Stimulated activated CD8-positive, alpha-beta memory T cell treated with anti-CD3 and anti-CD28 coated beads, Interleukin-15, amount 100 ng/mL, for 24 hours (primary cell): ENCODE data around the gene ATG3.
A peak's percentile ranks its signal among the peaks of the same experiment; 100 is the strongest.
"Not testable (repeated sequence)": the region's sequence is repeated elsewhere in the genome, so short reads cannot be mapped to it uniquely, and the experiment has no call there.

Experiments used
- DNase-seq: peaks from one replicate; pipeline ENCODE4 v3.0.0-alpha.2; 2020; ENCODE audit warnings: low read depth

Gene ATG3

GRCh38 chr3:112560721-112561483, 860 bp downstream of the ATG3 start:
- peak; percentile 60 for DNase-seq

- DNase-seq, result no peak
These were observed 1.5 kb downstream of the ATG3 start for GRCh38 chr3:112560307-112560706.

- DNase-seq, result no peak
These were observed 3.8 kb downstream of the ATG3 start for GRCh38 chr3:112557976-112558375.

GRCh38 chr3:112555535-112556170, 6.1 kb downstream of the ATG3 start:
- no peak for DNase-seq

GRCh38 chr3:112550859-112551258, 10.9 kb downstream of the ATG3 start:
- no peak for DNase-seq

GRCh38 chr3:112546216-112546759, 15.5 kb downstream of the ATG3 start:
- no peak for DNase-seq

GRCh38 chr3:112539825-112540650, 21.7 kb downstream of the ATG3 start:
- no peak for DNase-seq

GRCh38 chr3:112531358-112531781, 30.4 kb downstream of the ATG3 start:
- no peak for DNase-seq

- no peak for DNase-seq
These were observed 31.2 kb downstream of the ATG3 start for GRCh38 chr3:112530573-112530972.

GRCh38 chr3:112524127-112524526, 37.6 kb downstream of the ATG3 start:
- not testable (repeated sequence) for DNase-seq

- DNase-seq, result no peak
These were observed 42.2 kb downstream of the ATG3 start for GRCh38 chr3:112519424-112520001.

GRCh38 chr3:112518970-112519369, 42.8 kb downstream of the ATG3 start:
- not testable (repeated sequence) for DNase-seq

- DNase-seq, result no peak
These were observed 47.1 kb downstream of the ATG3 start for GRCh38 chr3:112514527-112515128.

GRCh38 chr3:112512320-112512719, 49.4 kb downstream of the ATG3 start:
- DNase-seq, result no peak

GRCh38 chr3:112508860-112509259, 52.9 kb downstream of the ATG3 start:
- DNase-seq, result no peak

GRCh38 chr3:112508261-112508660, 53.5 kb downstream of the ATG3 start:
- DNase-seq, result no peak

GRCh38 chr3:112505907-112506306, 55.9 kb downstream of the ATG3 start:
- DNase-seq, result no peak

- DNase-seq, result no peak
These were observed 57.6 kb downstream of the ATG3 start for GRCh38 chr3:112504123-112504522.

- DNase-seq, result no peak
These were observed 58.3 kb downstream of the ATG3 start for GRCh38 chr3:112503304-112503972.

GRCh38 chr3:112500621-112501020, 61.1 kb downstream of the ATG3 start:
- DNase-seq, result no peak
